Peyer's patch (tissue), 4 donors: Measurements from ENCODE around the gene PRR5L. TPM values are rescaled to one million over a fixed set of nuclear protein-coding genes. Genes with fewer than 3 reads are reported as not detected.

Experiments used
- DNase-seq, 3 donors: peaks; one replicate each; pipeline ENCODE4 v3.0.0-alpha.2; 2017 to 2019
- H3K27ac ChIP-seq, 4 donors: fragments of 200-600 bp; sonication (generic); one replicate each; pipeline ENCODE4 v1.5.1; 2016 to 2019
- H3K27me3 ChIP-seq, 2 donors: fragments of 200-600 bp; sonication (generic); one replicate each; pipeline ENCODE4 v1.5.1; 2019
- H3K36me3 ChIP-seq, 3 donors: fragments of 200-600 bp; sonication (generic); one replicate each; pipeline ENCODE4 v1.5.1; 2016 to 2019
- H3K4me1 ChIP-seq, 4 donors: fragments of 200-600 bp; sonication (generic); one replicate each; pipeline ENCODE4 v1.5.1; 2016 to 2019
- H3K4me3 ChIP-seq, 4 donors: fragments of 200-600 bp; sonication (generic); 1 replicate in 3 of 4; 2 replicates in 1 of 4; pipeline ENCODE4 v1.5.1; 2016 to 2019; ENCODE audit warnings: mild to moderate bottlenecking in 1 of 4
- H3K9me3 ChIP-seq, 4 donors: fragments of 200-600 bp; sonication (generic); one replicate each; pipeline ENCODE4 v1.5.1; 2016 to 2019; ENCODE audit warnings: mild to moderate bottlenecking in 1 of 4
- POLR2A ChIP-seq, 2 donors: fragments of 450-650 bp; IDR thresholded peaks; one replicate each; pipeline ENCODE4 v1.5.1; 2017; ENCODE audit warnings: antibody characterized with exemption in 2 of 2, mild to moderate bottlenecking in 2 of 2, moderate library complexity in 2 of 2
- total RNA-seq, 4 donors: library from RNA; depleted of rRNA; stranded (reverse); fragments of >200 nt; gene quantifications; one replicate each; pipeline ENCODE4 v1.1.0, GENCODE V29; 2016
- TF ChIP-seq, protein P1 (sequence below), 6 experiments: fragments of 450-650 bp in 4 of 6; fragments of 200-600 bp in 2 of 6; sonication (generic) in 1 of 6; IDR thresholded peaks; one replicate each; pipeline ENCODE4 v1.5.1; 2017 to 2019; ENCODE audit warnings: antibody characterized with exemption in 6 of 6, mild to moderate bottlenecking in 3 of 6, moderate library complexity in 1 of 6

The PRR5L gene
- total RNA-seq, 4 donors from 2014 or later: 74.3 to 100 (median 89.9) TPM

DNA sequence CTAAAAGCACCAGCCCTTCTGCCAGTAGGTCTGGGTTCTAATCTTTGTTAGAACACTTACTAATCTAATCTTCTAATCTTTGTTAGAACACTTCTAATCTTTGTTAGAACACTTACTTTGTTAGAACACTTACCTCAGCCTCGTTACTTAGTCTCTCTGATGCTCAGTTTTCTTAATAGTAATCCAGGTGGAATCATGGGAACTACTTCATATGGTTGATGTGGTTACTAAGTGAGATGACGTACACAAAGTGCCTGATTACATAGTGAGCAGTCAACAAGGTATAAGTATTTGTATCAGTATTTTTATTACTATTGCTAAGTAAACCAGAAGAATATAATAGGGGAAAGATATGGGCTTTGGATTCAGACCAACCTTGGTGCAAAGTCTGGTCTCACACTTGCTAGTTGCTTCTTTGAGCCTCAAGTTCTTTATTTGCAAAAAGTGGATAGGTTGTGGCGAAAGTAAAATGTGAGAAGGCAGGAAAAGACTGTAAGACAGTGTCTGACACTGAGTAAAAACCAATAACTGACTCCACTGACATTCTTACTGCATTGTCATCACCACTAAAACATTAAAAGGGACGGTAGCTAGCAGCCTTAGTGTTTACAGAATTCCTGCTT lies 130.2 kb downstream of the PRR5L start:
- Histone ChIP-seq H3K4me1 (peaks cover 0 to 16% (median 0%) of the 10 kb centered on the region in 4 donors), H3K4me3 (no peak overlapping the region), H3K9me3 (no peaks in the 10 kb centered on the region), H3K36me3 (peaks cover 0 to 34% (median 0%) of the 10 kb centered on the region in 3 donors), H3K27me3 (no peaks in the 10 kb centered on the region), H3K27ac (peak overlapping the region in 2 of 4 donors; percentile 10 to 20)
- DNase-seq: no peak
- TF ChIP-seq, protein P1, sequence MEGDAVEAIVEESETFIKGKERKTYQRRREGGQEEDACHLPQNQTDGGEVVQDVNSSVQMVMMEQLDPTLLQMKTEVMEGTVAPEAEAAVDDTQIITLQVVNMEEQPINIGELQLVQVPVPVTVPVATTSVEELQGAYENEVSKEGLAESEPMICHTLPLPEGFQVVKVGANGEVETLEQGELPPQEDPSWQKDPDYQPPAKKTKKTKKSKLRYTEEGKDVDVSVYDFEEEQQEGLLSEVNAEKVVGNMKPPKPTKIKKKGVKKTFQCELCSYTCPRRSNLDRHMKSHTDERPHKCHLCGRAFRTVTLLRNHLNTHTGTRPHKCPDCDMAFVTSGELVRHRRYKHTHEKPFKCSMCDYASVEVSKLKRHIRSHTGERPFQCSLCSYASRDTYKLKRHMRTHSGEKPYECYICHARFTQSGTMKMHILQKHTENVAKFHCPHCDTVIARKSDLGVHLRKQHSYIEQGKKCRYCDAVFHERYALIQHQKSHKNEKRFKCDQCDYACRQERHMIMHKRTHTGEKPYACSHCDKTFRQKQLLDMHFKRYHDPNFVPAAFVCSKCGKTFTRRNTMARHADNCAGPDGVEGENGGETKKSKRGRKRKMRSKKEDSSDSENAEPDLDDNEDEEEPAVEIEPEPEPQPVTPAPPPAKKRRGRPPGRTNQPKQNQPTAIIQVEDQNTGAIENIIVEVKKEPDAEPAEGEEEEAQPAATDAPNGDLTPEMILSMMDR (IDR thresholded peaks at IDR 0.05): no peak
- no peak for TF ChIP-seq POLR2A (IDR thresholded peaks at IDR 0.05)

DNA sequence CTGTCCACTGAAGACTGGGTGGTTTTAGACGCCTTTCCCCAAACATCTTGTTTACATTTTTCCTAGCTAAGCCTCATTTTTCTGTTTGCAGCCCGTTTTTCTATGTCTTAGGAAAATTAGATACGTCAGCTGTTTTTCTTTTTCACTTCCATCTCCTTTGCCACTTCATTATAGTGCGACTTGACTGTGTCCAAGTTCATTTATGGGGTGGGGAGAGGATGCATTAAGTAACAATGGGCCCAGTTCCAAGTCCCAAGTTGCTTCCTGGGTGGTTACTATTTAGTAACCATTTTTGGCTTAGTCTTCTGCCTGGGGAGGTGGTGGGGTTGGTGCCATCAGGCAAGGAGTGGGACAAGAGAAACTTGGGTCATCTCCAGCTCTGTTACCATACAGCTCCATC lies 131.0 kb downstream of the PRR5L start:
- Histone ChIP-seq H3K27me3 (no peaks in the 10 kb centered on the region), H3K27ac (peak overlapping the region in 1 of 4 donors; percentile 20), H3K9me3 (no peaks in the 10 kb centered on the region), H3K36me3 (peaks cover 0 to 33% (median 0%) of the 10 kb centered on the region in 3 donors), H3K4me3 (no peak overlapping the region), H3K4me1 (peaks cover 0 to 14% (median 0%) of the 10 kb centered on the region in 4 donors)
- no peak for DNase-seq
- no peak for TF ChIP-seq POLR2A (IDR thresholded peaks at IDR 0.05)
- TF ChIP-seq, protein P1 (IDR thresholded peaks at IDR 0.05): no peak

DNA sequence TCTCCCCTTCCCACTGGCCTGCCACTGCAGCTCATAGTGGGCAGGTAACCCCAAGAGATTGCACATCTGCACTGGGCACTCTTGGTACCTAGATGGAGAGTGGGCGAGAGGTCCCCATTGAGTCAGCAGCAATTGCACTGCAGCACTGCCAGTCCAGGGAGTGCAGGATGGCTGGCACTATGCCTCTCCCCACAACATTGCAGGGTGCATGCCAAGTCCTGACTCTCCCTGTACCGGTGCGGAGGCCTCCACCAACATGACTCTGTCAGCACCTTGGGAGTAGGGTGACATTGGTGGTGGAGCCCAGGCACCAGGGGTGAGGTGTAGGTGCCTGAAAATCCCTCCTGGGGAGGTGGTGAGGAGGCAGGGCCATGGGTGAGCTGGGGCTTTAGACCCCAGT lies 131.8 kb downstream of the PRR5L start:
- TF ChIP-seq POLR2A (IDR thresholded peaks at IDR 0.05): no peak
- DNase-seq: no peak
- H3K36me3 ChIP-seq: peaks cover 0 to 32% (median 0%) of the 10 kb centered on the region in 3 donors
- H3K9me3 ChIP-seq: no peaks in the 10 kb centered on the region
- H3K4me3 ChIP-seq: no peak overlapping the region
- no peak overlapping the region for H3K27ac ChIP-seq
- H3K27me3 ChIP-seq: no peaks in the 10 kb centered on the region
- H3K4me1 ChIP-seq: peaks cover 0 to 20% (median 0%) of the 10 kb centered on the region in 4 donors

DNA sequence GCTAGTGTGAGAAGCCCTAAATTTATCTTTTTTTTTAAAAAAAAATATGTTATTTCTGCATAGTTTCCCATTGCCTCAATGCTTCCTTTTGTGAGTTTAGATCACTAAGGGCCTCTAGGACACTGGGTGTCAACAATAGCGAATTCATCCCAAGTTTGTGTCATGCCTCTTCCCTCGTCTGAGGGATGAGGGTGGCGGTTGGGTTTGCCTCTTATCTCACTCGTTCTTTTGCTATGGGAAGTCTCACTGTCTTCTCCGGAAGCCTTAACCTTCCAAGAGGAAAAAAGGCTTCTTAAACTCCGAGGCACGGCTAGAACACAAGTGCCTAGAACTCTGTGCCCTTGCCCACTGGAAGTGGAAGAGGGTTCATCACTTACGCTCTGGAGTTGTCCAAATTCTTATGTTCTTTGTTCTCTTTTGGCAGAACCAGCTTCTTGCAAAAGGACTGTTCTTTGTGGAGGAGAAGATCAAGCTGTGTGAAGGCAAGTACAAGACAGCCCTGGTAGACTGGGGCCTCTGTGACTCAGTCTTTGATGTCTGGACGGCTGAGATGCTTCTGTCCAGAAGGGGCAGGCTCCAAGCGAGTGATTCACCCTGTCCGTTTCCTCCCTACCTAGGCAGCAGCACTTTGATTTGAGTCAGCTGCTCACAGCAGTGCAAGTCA lies 135.5 kb downstream of the PRR5L start:
- H3K4me3 ChIP-seq: no peak overlapping the region
- peak overlapping the region in 2 of 4 donors; percentile 2 to 48 for H3K27ac ChIP-seq
- H3K9me3 ChIP-seq: no peaks in the 10 kb centered on the region
- no peaks in the 10 kb centered on the region for H3K27me3 ChIP-seq
- TF ChIP-seq, protein P1 (IDR thresholded peaks at IDR 0.05): peak in 2 of 6 experiments; percentile 21 to 39
- TF ChIP-seq POLR2A (IDR thresholded peaks at IDR 0.05): no peak
- peak in 1 of 3 donors; percentile 87 for DNase-seq
- H3K4me1 ChIP-seq: peaks cover 0 to 13% (median 0%) of the 10 kb centered on the region in 4 donors
- peaks cover 0 to 42% (median 3%) of the 10 kb centered on the region in 3 donors for H3K36me3 ChIP-seq

DNA sequence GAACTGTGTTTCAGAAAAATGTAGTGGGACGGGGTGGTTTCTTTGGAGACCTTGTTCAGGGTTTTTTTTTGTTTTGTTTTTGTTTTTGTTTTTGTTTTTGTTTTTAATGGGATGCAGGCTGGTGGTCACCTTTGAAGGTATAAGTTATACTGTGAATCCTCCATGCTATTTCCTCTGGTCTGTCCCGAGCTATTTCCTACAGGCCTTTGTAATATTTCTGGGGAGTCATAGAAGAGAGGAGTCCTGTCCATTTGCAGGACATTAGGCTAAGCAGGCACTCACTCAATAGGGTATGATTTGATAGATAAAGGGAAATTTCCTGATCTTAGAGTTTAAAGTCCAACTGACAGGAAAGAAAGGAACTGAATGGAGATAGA lies 136.0 kb downstream of the PRR5L start:
- Histone ChIP-seq H3K9me3 (no peaks in the 10 kb centered on the region), H3K4me3 (no peak overlapping the region), H3K36me3 (peaks cover 0 to 47% (median 3%) of the 10 kb centered on the region in 3 donors), H3K4me1 (peaks cover 0 to 9% (median 0%) of the 10 kb centered on the region in 4 donors), H3K27me3 (no peaks in the 10 kb centered on the region), H3K27ac (peak overlapping the region in 2 of 4 donors; percentile 40 to 48)
- TF ChIP-seq POLR2A (IDR thresholded peaks at IDR 0.05): no peak
- no peak for DNase-seq

DNA sequence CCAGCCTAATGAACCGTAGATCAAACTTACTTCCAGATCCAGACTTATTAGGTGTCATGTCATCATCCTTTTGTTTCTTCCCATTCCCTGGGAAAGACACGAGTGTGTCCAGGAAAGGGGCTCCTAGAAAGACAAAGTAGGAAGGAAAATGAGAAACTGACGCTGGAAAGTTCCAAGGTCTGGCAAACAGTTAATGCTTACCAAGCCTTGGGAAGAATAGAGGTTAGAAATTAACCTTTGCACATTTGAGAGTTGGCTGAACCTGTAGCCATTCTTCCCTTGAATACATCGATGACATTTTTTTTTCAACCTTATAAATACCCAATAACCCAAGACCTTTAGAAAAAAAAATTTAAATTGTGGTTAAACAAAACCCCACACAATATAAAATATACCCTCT lies 136.7 kb downstream of the PRR5L start:
- Histone ChIP-seq H3K27ac (peak overlapping the region in 2 of 4 donors; percentile 40 to 48), H3K27me3 (no peaks in the 10 kb centered on the region), H3K9me3 (no peaks in the 10 kb centered on the region), H3K4me1 (peaks cover 0 to 9% (median 0%) of the 10 kb centered on the region in 4 donors), H3K36me3 (peaks cover 0 to 54% (median 3%) of the 10 kb centered on the region in 3 donors), H3K4me3 (no peak overlapping the region)
- TF ChIP-seq, protein P1 (IDR thresholded peaks at IDR 0.05): no peak
- no peak for TF ChIP-seq POLR2A (IDR thresholded peaks at IDR 0.05)
- DNase-seq: no peak
